GM12864 (cell line): ENCODE data around the gene NUDT12.
A peak's percentile ranks its signal among the peaks of the same experiment; 100 is the strongest.

Experiments
- DNase-seq: peaks from one replicate; pipeline ENCODE4 v3.0.0-alpha.2; 2011; ENCODE audit warnings: low read depth
- H3K4me3 ChIP-seq: 2 replicates; pipeline ENCODE4 v1.5.1; 2011; ENCODE audit warnings: mild to moderate bottlenecking, low read depth, low read length, control low read depth
- CTCF ChIP-seq: IDR thresholded peaks from 2 replicates; pipeline ENCODE4 v1.5.1; 2011; ENCODE audit warnings: low read depth, mild to moderate bottlenecking, moderate library complexity, low read length, control low read depth, inconsistent platforms; ENCODE audit errors: missing control alignments

Gene NUDT12

DNA sequence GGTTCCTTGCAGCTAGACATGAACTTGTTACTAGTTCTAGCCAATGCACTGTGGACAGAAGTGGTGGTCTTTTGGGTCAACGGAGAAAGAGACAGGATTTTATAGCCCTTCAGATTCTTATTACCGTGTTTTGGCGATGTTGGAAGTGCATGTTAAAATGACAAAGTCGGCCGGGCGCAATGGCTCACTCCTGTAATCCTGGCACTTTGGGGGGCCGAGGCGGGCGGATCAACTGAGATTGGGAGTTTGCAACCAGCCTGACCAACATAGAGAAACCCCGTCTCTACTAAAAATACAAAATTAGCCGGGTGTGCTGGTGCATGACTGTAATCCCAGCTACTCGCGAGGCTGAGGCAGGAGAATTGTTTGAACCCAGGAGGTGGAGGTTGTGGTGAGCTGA is 9.1 kb upstream of the NUDT12 start:
- no peak for TF ChIP-seq CTCF
- H3K4me3 ChIP-seq: no peak overlapping the region
- no peak for DNase-seq

DNA sequence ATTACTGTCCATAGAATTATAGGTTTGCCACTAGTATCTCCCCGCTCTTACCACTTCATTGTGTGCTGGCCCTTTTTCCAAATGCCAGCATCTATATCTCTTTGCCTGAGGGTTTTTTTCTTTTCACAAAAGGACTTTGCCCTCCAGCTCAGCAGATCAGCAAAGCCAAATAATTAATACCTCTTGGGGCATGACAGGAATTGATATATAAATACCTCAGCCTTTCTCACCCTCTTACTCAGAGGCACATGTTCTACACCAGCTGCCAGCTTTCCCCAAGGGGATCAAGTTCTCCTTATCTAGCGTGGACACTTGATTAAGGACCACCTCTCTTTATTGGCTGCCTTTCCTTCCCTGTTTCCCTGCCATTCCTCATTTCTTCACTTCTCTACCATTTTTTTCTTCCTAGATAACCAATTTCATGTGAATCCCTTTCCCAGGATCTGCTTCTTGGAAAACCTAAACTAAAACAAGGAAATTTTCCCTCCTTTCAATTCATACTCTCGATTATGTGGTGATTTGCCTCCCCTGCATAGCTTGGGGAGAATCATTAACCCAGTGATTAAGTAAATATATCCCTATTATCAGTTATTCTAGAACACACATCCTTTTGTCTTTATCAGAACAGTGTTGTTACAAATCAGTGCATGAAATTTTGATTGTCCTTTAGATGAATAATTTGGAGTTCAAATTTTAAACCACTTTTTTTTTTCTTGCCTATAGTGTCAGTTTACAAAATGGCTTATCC is 6.9 kb upstream of the NUDT12 start:
- H3K4me3 ChIP-seq: no peak overlapping the region
- no peak for DNase-seq
- no peak for TF ChIP-seq CTCF

- H3K4me3 ChIP-seq: no peak overlapping the region
- no peak for DNase-seq
- TF ChIP-seq CTCF: no peak
Measured at GRCh38 chr5:103565719-103566118, 3.1 kb upstream of the NUDT12 start.

DNA sequence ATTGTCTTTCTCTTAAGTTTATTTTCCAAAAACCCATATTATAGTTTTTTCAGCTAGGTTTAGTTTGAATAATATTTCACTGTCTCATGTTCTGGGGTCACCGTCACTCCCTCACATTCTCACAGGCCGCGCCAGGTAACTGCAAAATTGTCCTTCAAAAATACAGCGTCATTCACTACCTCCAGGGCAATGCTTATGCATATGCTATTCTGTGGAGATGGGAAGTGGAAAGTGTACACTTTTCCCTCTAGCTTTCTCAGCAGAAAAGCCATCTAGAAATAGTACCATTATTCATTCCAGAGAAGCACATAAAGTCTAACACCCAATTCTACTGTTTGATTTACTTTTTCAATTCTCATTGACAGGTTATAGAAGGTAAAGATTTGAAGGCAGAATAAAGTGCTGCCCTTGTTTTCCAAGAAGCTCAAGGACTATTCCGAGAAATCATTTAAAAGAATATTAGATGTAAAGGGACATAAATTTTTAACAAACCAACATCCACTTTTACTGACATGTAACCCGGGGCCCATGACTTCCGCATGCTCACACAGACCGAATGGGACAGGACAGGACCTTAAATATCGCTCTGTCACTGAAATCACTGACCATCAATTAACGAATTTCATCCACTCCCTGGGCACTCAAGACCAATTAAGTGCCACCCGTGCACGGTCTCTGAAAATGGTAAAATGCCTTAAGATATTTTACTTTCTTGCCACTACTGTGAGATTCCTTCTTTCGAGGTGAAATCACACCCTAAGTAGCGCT is 720 bp downstream of the NUDT12 start:
- TF ChIP-seq CTCF: no peak
- peak overlapping the region; percentile 52 for H3K4me3 ChIP-seq
- no peak for DNase-seq

GRCh38 chr5:103560826-103561225 is 1.8 kb downstream of the NUDT12 start:
- H3K4me3 ChIP-seq: no peak overlapping the region
- TF ChIP-seq CTCF: no peak
- no peak for DNase-seq

- no peak for DNase-seq
- H3K4me3 ChIP-seq: no peak overlapping the region
- no peak for TF ChIP-seq CTCF
Measured at GRCh38 chr5:103546858-103547257, 15.7 kb downstream of the NUDT12 start.

DNA sequence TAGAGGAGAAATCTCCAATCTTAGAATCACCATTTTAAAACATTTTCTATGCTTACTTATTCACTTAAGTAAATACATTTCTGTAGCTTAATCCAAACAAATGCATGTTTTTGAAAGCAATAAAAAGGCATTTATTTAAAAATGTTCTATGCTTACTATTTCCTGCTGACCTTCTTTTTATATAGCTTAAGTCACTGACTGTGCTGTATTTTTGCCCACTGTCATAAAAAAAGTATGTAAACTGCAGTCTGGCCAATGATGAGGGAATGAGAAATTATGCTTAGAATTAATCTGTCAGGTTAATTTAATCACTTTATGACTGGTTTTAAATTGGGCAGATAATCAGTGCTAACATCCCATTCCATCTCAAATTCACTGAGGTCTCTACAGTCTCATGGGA is 20.1 kb downstream of the NUDT12 start:
- TF ChIP-seq CTCF: no peak
- H3K4me3 ChIP-seq: no peak overlapping the region
- DNase-seq: no peak
